ENCODE data around the gene TOM1.

- TF ChIP-seq ZNF101 (CRISPR knock-in tag; IDR thresholded peaks at IDR 0.05; ENCODE audit: borderline replicate concordance, low read depth): no peak
- no peak for TF ChIP-seq EP300 (IDR thresholded peaks at IDR 0.05; ENCODE audit: low read depth in 2 of 2, low read length in 2 of 2)
- no peak for TF ChIP-seq EP300 (CRISPR knock-in tag; IDR thresholded peaks at IDR 0.05; ENCODE audit: borderline replicate concordance)
- TF ChIP-seq ATF7 (IDR thresholded peaks at IDR 0.05): no peak
- TF ChIP-seq ATF7 (CRISPR knock-in tag; IDR thresholded peaks at IDR 0.05): no peak
- no peak for TF ChIP-seq ZBTB33 (CRISPR knock-in tag; IDR thresholded peaks at IDR 0.05)
- no peak for TF ChIP-seq PHF21A (CRISPR knock-in tag; IDR thresholded peaks at IDR 0.05)
- TF ChIP-seq ZZZ3 (CRISPR knock-in tag; IDR thresholded peaks at IDR 0.05; ENCODE audit: borderline replicate concordance): no peak
- TF ChIP-seq YY1 (IDR thresholded peaks at IDR 0.05; ENCODE audit: insufficient read depth, insufficient replicate concordance, low read depth, low read length): no peak
- TF ChIP-seq HIVEP1 (CRISPR knock-in tag; IDR thresholded peaks at IDR 0.05): no peak
- no peak for TF ChIP-seq CTCF (CRISPR knock-in tag; IDR thresholded peaks at IDR 0.05)
- TF ChIP-seq, protein P1, sequence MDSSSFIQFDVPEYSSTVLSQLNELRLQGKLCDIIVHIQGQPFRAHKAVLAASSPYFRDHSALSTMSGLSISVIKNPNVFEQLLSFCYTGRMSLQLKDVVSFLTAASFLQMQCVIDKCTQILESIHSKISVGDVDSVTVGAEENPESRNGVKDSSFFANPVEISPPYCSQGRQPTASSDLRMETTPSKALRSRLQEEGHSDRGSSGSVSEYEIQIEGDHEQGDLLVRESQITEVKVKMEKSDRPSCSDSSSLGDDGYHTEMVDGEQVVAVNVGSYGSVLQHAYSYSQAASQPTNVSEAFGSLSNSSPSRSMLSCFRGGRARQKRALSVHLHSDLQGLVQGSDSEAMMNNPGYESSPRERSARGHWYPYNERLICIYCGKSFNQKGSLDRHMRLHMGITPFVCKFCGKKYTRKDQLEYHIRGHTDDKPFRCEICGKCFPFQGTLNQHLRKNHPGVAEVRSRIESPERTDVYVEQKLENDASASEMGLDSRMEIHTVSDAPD (CRISPR knock-in tag; IDR thresholded peaks at IDR 0.05): no peak
Measured at GRCh38 chr22:35345808-35346505, 46.3 kb downstream of the TOM1 start.
